Common myeloid progenitor, CD34-positive (primary cell): ENCODE measurements around the gene RAB8A.
"Not testable (repeated sequence)": the region's sequence is repeated elsewhere in the genome, so short reads cannot be mapped to it uniquely, and the experiment has no call there.

Experiments used
- CTCF ChIA-PET: fragments of 350-600 bp; sonication (Branson Sonifier 250); formaldehyde crosslinking; loops from one replicate; lab custom pipeline; 2021; ENCODE audit warnings: antibody characterized with exemption; lab: Charles Lee
- POLR2A ChIA-PET: fragments of 350-600 bp; sonication (Branson Sonifier 250); formaldehyde crosslinking; loops from one replicate; lab custom pipeline; 2021; ENCODE audit warnings: antibody characterized with exemption; lab: Charles Lee
- DNase-seq, 3 donors: peaks; one replicate each; pipeline versions ENCODE4 v3.0.0 to v3.0.0-alpha.2; 2013
- H3K27ac ChIP-seq, 2 experiments: 1 replicate in 1 of 2; 2 replicates in 1 of 2; pipeline ENCODE4 v1.7.0; 2013; ENCODE audit warnings: inconsistent platforms in 2 of 2, low read length in 2 of 2, mild to moderate bottlenecking in 2 of 2, low read depth in 1 of 2, moderate library complexity in 1 of 2; ENCODE audit not compliant: severe bottlenecking in 2 of 2, insufficient read depth in 1 of 2, poor library complexity in 1 of 2
- H3K27me3 ChIP-seq, 5 experiments: replicated peaks in 2 of 5; 1 replicate in 3 of 5; 2 replicates in 2 of 5; pipeline versions ENCODE4 v1.6.1 to v1.7.0; 2013; ENCODE audit warnings: low read length in 4 of 5, mild to moderate bottlenecking in 2 of 5, moderate library complexity in 2 of 5, inconsistent platforms in 1 of 5; ENCODE audit not compliant: insufficient read depth in 5 of 5, control insufficient read depth in 4 of 5
- H3K36me3 ChIP-seq, 4 experiments: 1 replicate in 2 of 4; 2 replicates in 2 of 4; pipeline versions ENCODE4 v1.6.1 to v1.7.0; 2013; ENCODE audit warnings: low read length in 3 of 4, control low read depth in 1 of 4, mild to moderate bottlenecking in 1 of 4; ENCODE audit not compliant: control insufficient read depth in 4 of 4, insufficient read depth in 4 of 4
- H3K4me1 ChIP-seq, 4 experiments: 1 replicate in 3 of 4; 2 replicates in 1 of 4; pipeline versions ENCODE4 v1.6.1 to v1.7.1; 2013; ENCODE audit warnings: low read length in 3 of 4, mild to moderate bottlenecking in 3 of 4, control low read depth in 1 of 4, inconsistent platforms in 1 of 4, moderate library complexity in 1 of 4; ENCODE audit not compliant: control insufficient read depth in 4 of 4, insufficient read depth in 4 of 4; ENCODE audit errors: control extremely low read depth in 1 of 4
- H3K4me3 ChIP-seq, 7 experiments: 1 replicate in 4 of 7; 2 replicates in 3 of 7; pipeline versions ENCODE4 v1.5.1 to v1.7.0; 2013; ENCODE audit warnings: mild to moderate bottlenecking in 7 of 7, low read length in 6 of 7, moderate library complexity in 6 of 7, inconsistent platforms in 2 of 7, low read depth in 2 of 7, control low read depth in 1 of 7; ENCODE audit not compliant: insufficient read depth in 4 of 7, control insufficient read depth in 1 of 7; ENCODE audit errors: extremely low read depth in 1 of 7
- H3K9me3 ChIP-seq, 5 experiments: 1 replicate in 4 of 5; 2 replicates in 1 of 5; pipeline versions ENCODE4 v1.6.1 to v1.7.1; 2013; ENCODE audit warnings: low read length in 4 of 5, mild to moderate bottlenecking in 2 of 5, inconsistent platforms in 1 of 5, low read depth in 1 of 5, moderate library complexity in 1 of 5; ENCODE audit not compliant: control insufficient read depth in 4 of 5, insufficient read depth in 2 of 5; ENCODE audit errors: control extremely low read depth in 1 of 5
- WGBS: methylation state at CpG from one replicate; pipeline ENCODE4 v1.1.5; 2013; ENCODE audit not compliant: insufficient coverage; 5-methylcytosine and 5-hydroxymethylcytosine counted together

Gene RAB8A

GRCh38 chr19:16118489-16119033 is 6.9 kb downstream of the RAB8A start:
- Histone ChIP-seq H3K9me3 (no peaks in the 10 kb centered on the region), H3K36me3 (peaks cover 13 to 70% (median 47%) of the 10 kb centered on the region in 4 experiments), H3K4me3 (peak overlapping the region in 4 of 7 experiments; percentile 20 to 49 (median 34)), H3K27me3 (no peaks in the 10 kb centered on the region), H3K27ac (peak overlapping the region; percentile 46 to 65), H3K4me1 (peaks cover 7 to 69% (median 67%) of the 10 kb centered on the region in 4 experiments)
- 7% methylated on average over 6 of the region's 12 CpGs for WGBS
- ChIA-PET CTCF (interaction anchor here (0.8 to 3.7 kb wide), 19 partner anchors 9 to 299 kb away, joined by 3 to 27 read pairs (median 4); partner anchors contain the start of genes FAM32A, HSH2D and TPM4), POLR2A (interaction anchor here (0.5 to 2.8 kb wide), 4 partner anchors 25 to 50 kb away, joined by 3 to 11 read pairs (median 4); partner anchors contain the start of gene HSH2D)
- DNase-seq, result peak; percentile 82 to 95 (median 94)

- H3K9me3 ChIP-seq, POLR2A ChIA-PET, H3K27me3 ChIP-seq: not testable (repeated sequence)
- CTCF ChIA-PET, result interaction anchor here (0.8 to 1.6 kb wide), 5 partner anchors 9 to 59 kb away, joined by 3 to 10 read pairs (median 3); partner anchors contain the start of gene HSH2D
- Histone ChIP-seq H3K4me1 (peaks cover 7 to 64% (median 60%) of the 10 kb centered on the region in 4 experiments), H3K27ac (peak overlapping the region; percentile 46 to 65), H3K4me3 (peak overlapping the region in 4 of 7 experiments; percentile 20 to 49 (median 34)), H3K36me3 (peaks cover 20 to 75% (median 53%) of the 10 kb centered on the region in 4 experiments)
- 84% methylated on average over 16 of the region's 19 CpGs for WGBS
- peak; percentile 69 to 89 (median 89) for DNase-seq
Measured at GRCh38 chr19:16119075-16119857, 7.6 kb downstream of the RAB8A start.

- H3K36me3 ChIP-seq, result peaks cover 19 to 79% (median 66%) of the 10 kb centered on the region in 4 experiments
- no peak for DNase-seq
- WGBS, result 98% methylated on average over 4 of the region's 5 CpGs
- peak overlapping the region in 1 of 2 experiments; percentile 40 for H3K27ac ChIP-seq
- ChIA-PET POLR2A (no interaction called here), CTCF (no interaction called here)
- H3K9me3 ChIP-seq, result no peaks in the 10 kb centered on the region
- no peaks in the 10 kb centered on the region for H3K27me3 ChIP-seq
- no peak overlapping the region for H3K4me3 ChIP-seq
- H3K4me1 ChIP-seq, result peaks cover 7 to 47% (median 43%) of the 10 kb centered on the region in 4 experiments
Measured at GRCh38 chr19:16121141-16121540, 9.5 kb downstream of the RAB8A start.

GRCh38 chr19:16121967-16122366 is 10.3 kb downstream of the RAB8A start:
- no peak overlapping the region for H3K4me3 ChIP-seq
- no peaks in the 10 kb centered on the region for H3K9me3 ChIP-seq
- no peak overlapping the region for H3K27ac ChIP-seq
- POLR2A ChIA-PET, result no interaction called here
- peaks cover 19 to 81% (median 71%) of the 10 kb centered on the region in 4 experiments for H3K36me3 ChIP-seq
- DNase-seq, result no peak
- CTCF ChIA-PET, result interaction anchor here (0.9 kb wide), 1 partner anchor 14 kb away, joined by 4 read pairs; no protein-coding TSS in a partner anchor
- 97% methylated on average over 10 of the region's 11 CpGs for WGBS
- no peaks in the 10 kb centered on the region for H3K27me3 ChIP-seq
- H3K4me1 ChIP-seq, result peaks cover 7 to 38% (median 34%) of the 10 kb centered on the region in 4 experiments

- Histone ChIP-seq H3K4me1 (peaks cover 0 to 9% (median 5%) of the 10 kb centered on the region in 4 experiments), H3K27ac (no peak overlapping the region), H3K36me3 (peaks cover 21 to 95% (median 89%) of the 10 kb centered on the region in 4 experiments), H3K27me3 (no peaks in the 10 kb centered on the region), H3K9me3 (no peaks in the 10 kb centered on the region), H3K4me3 (no peak overlapping the region)
- POLR2A ChIA-PET, result no interaction called here
- no peak for DNase-seq
- CTCF ChIA-PET, result interaction anchor here (0.6 kb wide), 1 partner anchor 1033 kb away, joined by 4 read pairs; no protein-coding TSS in a partner anchor
- WGBS, result 99% methylated on average over 13 of the region's 14 CpGs
Measured at GRCh38 chr19:16124953-16125352, 13.3 kb downstream of the RAB8A start.

- ChIA-PET CTCF (interaction anchor here (1.3 to 1.9 kb wide), 3 partner anchors 8 to 18 kb away, joined by 3 to 9 read pairs (median 5); partner anchors contain the start of gene HSH2D), POLR2A (interaction anchor here (0.5 kb wide), 1 partner anchor 50 kb away, joined by 3 read pairs; no protein-coding TSS in a partner anchor)
- H3K36me3 ChIP-seq, result peaks cover 21 to 96% (median 90%) of the 10 kb centered on the region in 4 experiments
- no peak overlapping the region for H3K27ac ChIP-seq
- H3K4me3 ChIP-seq, result no peak overlapping the region
- 93% methylated on average over 4 of the region's 10 CpGs for WGBS
- H3K4me1 ChIP-seq, result peaks cover 0 to 4% (median 0%) of the 10 kb centered on the region in 4 experiments
- no peaks in the 10 kb centered on the region for H3K27me3 ChIP-seq
- no peaks in the 10 kb centered on the region for H3K9me3 ChIP-seq
- no peak for DNase-seq
Measured at GRCh38 chr19:16125737-16126495, 14.2 kb downstream of the RAB8A start.
